Measurements from ENCODE around the gene ATF4. TPM values are rescaled to one million over a fixed set of nuclear protein-coding genes. Genes with fewer than 3 reads are reported as not detected.

Gene ATF4
- total and polyA plus RNA-seq, 2 donors from 2014 or later = 261 to 293 TPM

DNA sequence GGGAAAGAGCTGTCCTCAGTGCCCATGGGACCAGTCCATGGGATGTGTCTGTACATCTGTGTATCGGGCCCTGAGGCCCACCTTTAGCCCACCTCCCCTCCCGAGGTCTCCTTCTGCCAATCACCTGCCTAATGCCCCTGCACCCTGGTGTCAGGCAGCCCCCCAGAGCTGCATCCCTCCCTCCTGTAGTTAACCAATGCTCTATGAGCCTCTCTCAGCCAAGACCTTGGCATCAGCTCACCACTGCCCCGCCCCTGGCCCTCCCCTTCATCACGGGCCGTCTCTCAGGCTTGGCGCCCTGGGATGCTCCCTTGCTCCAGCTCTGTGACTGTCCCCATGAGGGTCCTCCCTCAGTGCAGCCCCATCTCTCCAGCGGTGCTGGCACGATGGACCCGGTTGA, 45.0 kb upstream of the ATF4 start:
- FAIRE-seq = no peak
- H3K4me1 ChIP-seq (ENCODE audit: control insufficient read depth in 2 of 3, insufficient read depth in 2 of 3, low read depth in 1 of 3, low read length in 3 of 3) = peaks cover 5 to 29% (median 23%) of the 10 kb centered on the region in 3 donors
- H3K36me3 ChIP-seq (ENCODE audit: control insufficient read depth in 2 of 3, insufficient read depth in 3 of 3, low read length in 3 of 3) = peaks cover 0 to 2% (median 0%) of the 10 kb centered on the region in 3 donors
- H3K9me3 ChIP-seq (ENCODE audit: control insufficient read depth in 2 of 3, insufficient read depth in 1 of 3, low read length in 3 of 3) = no peaks in the 10 kb centered on the region
- H3K4me3 ChIP-seq (ENCODE audit: low read length in 3 of 3) = no peak overlapping the region
- intact Hi-C loops (cut with DNase I) = no loop called here
- peak in 1 of 5 donors; percentile 55 for DNase-seq
- no peaks in the 10 kb centered on the region for H3K27me3 ChIP-seq (ENCODE audit: control insufficient read depth, insufficient read depth, low read length)
- TF ChIP-seq, protein P1, sequence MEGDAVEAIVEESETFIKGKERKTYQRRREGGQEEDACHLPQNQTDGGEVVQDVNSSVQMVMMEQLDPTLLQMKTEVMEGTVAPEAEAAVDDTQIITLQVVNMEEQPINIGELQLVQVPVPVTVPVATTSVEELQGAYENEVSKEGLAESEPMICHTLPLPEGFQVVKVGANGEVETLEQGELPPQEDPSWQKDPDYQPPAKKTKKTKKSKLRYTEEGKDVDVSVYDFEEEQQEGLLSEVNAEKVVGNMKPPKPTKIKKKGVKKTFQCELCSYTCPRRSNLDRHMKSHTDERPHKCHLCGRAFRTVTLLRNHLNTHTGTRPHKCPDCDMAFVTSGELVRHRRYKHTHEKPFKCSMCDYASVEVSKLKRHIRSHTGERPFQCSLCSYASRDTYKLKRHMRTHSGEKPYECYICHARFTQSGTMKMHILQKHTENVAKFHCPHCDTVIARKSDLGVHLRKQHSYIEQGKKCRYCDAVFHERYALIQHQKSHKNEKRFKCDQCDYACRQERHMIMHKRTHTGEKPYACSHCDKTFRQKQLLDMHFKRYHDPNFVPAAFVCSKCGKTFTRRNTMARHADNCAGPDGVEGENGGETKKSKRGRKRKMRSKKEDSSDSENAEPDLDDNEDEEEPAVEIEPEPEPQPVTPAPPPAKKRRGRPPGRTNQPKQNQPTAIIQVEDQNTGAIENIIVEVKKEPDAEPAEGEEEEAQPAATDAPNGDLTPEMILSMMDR (IDR thresholded peaks at IDR 0.05; ENCODE audit: borderline replicate concordance, extremely low read depth, insufficient read depth) = no peak
- no peak overlapping the region for H3K9ac ChIP-seq (ENCODE audit: low read length in 3 of 3)
- H3K27ac ChIP-seq (ENCODE audit: low read depth in 2 of 2, low read length in 2 of 2) = no peak overlapping the region

DNA sequence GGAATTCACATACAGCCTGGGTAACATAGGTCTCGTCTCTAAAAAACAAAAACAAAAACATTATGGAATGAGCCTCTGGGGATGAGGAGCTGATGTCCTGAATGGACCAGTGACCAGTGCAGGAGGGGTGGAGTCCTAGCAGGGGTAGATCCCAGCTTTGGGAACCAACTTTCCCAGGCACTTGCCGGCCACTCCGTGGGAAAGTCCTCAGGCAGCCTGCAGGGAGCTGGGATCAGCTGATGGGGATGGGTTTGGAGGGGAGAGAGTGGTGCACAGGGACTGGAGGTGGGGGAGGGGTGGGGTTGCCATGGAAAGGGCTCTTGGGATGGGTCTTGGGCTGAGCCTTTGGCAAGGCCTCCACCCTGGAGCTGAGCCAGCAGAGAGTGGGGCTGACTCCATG, 44.5 kb upstream of the ATF4 start:
- DNase-seq (peak in 1 of 5 donors; percentile 63), FAIRE-seq (no peak)
- Histone ChIP-seq H3K27me3 (ENCODE audit: control insufficient read depth, insufficient read depth, low read length) (no peaks in the 10 kb centered on the region), H3K4me3 (ENCODE audit: low read length in 3 of 3) (no peak overlapping the region), H3K4me1 (ENCODE audit: control insufficient read depth in 2 of 3, insufficient read depth in 2 of 3, low read depth in 1 of 3, low read length in 3 of 3) (peaks cover 5 to 25% (median 19%) of the 10 kb centered on the region in 3 donors), H3K9ac (ENCODE audit: low read length in 3 of 3) (no peak overlapping the region), H3K36me3 (ENCODE audit: control insufficient read depth in 2 of 3, insufficient read depth in 3 of 3, low read length in 3 of 3) (peaks cover 0 to 2% (median 0%) of the 10 kb centered on the region in 3 donors), H3K9me3 (ENCODE audit: control insufficient read depth in 2 of 3, insufficient read depth in 1 of 3, low read length in 3 of 3) (no peaks in the 10 kb centered on the region), H3K27ac (ENCODE audit: low read depth in 2 of 2, low read length in 2 of 2) (no peak overlapping the region)
- intact Hi-C loops (cut with DNase I) = no loop called here
- TF ChIP-seq, protein P1 (IDR thresholded peaks at IDR 0.05; ENCODE audit: borderline replicate concordance, extremely low read depth, insufficient read depth) = no peak

DNA sequence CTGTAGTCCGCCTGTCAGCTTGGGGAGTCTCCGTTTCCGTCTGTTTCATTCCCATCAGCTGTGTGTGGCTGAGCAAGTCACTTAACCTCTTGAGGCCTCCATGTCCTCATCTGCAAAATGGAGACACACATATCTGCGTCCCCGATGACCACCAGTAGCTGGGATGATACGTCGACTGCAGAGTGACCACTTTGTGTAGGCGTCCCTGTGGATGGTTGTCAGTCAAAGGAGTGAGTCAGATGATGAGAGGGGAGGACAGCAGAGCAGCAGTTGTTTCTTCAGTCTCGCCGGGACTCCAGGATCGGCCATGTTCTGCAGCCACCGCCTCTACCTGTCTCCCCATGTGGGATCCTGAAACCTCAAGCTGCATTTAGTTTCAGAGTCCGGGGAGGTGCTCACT, 43.7 kb upstream of the ATF4 start:
- H3K9me3 ChIP-seq (ENCODE audit: control insufficient read depth in 2 of 3, insufficient read depth in 1 of 3, low read length in 3 of 3) = no peaks in the 10 kb centered on the region
- peaks cover 5 to 20% (median 18%) of the 10 kb centered on the region in 3 donors for H3K4me1 ChIP-seq (ENCODE audit: control insufficient read depth in 2 of 3, insufficient read depth in 2 of 3, low read depth in 1 of 3, low read length in 3 of 3)
- no peak overlapping the region for H3K9ac ChIP-seq (ENCODE audit: low read length in 3 of 3)
- FAIRE-seq (no peak), DNase-seq (peak in 1 of 5 donors; percentile 29)
- H3K4me3 ChIP-seq (ENCODE audit: low read length in 3 of 3) = no peak overlapping the region
- TF ChIP-seq, protein P1 (IDR thresholded peaks at IDR 0.05; ENCODE audit: borderline replicate concordance, extremely low read depth, insufficient read depth) = no peak
- H3K27ac ChIP-seq (ENCODE audit: low read depth in 2 of 2, low read length in 2 of 2) = no peak overlapping the region
- peaks cover 0 to 2% (median 0%) of the 10 kb centered on the region in 3 donors for H3K36me3 ChIP-seq (ENCODE audit: control insufficient read depth in 2 of 3, insufficient read depth in 3 of 3, low read length in 3 of 3)
- H3K27me3 ChIP-seq (ENCODE audit: control insufficient read depth, insufficient read depth, low read length) = no peaks in the 10 kb centered on the region
- intact Hi-C loops (cut with DNase I) = no loop called here

DNA sequence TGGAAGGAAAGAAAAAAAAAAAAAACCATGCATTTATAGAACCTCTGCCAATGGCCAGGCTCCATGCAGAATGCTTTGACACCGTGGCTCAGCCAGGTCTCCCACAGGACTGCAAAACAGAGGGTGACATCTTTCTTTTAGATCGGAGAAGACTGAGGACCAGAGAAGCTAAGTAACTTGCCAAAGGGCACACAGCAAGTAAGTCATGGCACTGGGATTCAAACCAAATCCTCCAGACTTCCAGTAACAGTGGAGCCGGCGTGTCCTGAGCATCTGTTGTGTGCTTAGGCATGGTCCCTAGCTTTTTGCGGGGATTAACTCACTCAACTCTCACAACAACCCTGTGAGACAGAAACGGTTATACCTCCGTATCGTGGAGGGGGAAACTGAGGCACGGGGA, 42.8 kb upstream of the ATF4 start:
- no peak overlapping the region for H3K27ac ChIP-seq (ENCODE audit: low read depth in 2 of 2, low read length in 2 of 2)
- no peak overlapping the region for H3K4me3 ChIP-seq (ENCODE audit: low read length in 3 of 3)
- peaks cover 5 to 12% (median 9%) of the 10 kb centered on the region in 3 donors for H3K4me1 ChIP-seq (ENCODE audit: control insufficient read depth in 2 of 3, insufficient read depth in 2 of 3, low read depth in 1 of 3, low read length in 3 of 3)
- TF ChIP-seq, protein P1 (IDR thresholded peaks at IDR 0.05; ENCODE audit: borderline replicate concordance, extremely low read depth, insufficient read depth) = no peak
- intact Hi-C loops (cut with DNase I) = no loop called here
- DNase-seq (no peak), FAIRE-seq (no peak)
- no peak overlapping the region for H3K9ac ChIP-seq (ENCODE audit: low read length in 3 of 3)
- H3K9me3 ChIP-seq (ENCODE audit: control insufficient read depth in 2 of 3, insufficient read depth in 1 of 3, low read length in 3 of 3) = no peaks in the 10 kb centered on the region
- H3K27me3 ChIP-seq (ENCODE audit: control insufficient read depth, insufficient read depth, low read length) = no peaks in the 10 kb centered on the region
- peaks cover 0 to 2% (median 0%) of the 10 kb centered on the region in 3 donors for H3K36me3 ChIP-seq (ENCODE audit: control insufficient read depth in 2 of 3, insufficient read depth in 3 of 3, low read length in 3 of 3)
